Astrocyte (in vitro differentiated cells and primary cell): ENCODE results near the gene RNU2-63P.

ENCODE experiments used
- EZH2 ChIP-seq: IDR thresholded peaks from 2 replicates; pipeline ENCODE4 v1.6.1; 2012; ENCODE audit warnings: mild to moderate bottlenecking, low read length, inconsistent platforms; ENCODE audit not compliant: insufficient read depth
- TF ChIP-seq, protein P1 (sequence below): IDR thresholded peaks from 2 replicates; pipeline ENCODE4 v1.5.1; 2011; ENCODE audit warnings: low read depth, mild to moderate bottlenecking, inconsistent platforms, low read length, moderate library complexity; ENCODE audit not compliant: insufficient read depth

DNA sequence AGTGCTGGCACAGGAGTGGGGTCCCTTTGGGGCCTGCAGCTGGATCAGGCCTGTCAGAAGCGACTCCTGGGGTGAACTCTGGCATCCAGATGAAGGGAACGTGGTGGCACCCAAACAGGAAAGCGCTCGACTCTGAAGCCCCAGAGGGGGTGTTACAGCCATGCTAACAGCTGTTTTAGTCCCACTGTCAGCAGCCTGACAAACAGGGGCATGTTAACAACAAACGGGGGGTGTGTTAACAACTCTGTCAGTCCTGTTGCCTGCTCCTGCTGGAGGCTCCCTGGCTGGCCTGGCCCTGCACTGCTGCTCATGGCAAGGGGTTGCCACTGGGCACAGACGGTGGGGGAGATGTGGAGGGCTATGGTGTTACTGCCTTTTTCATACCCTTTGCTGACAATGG is 2.6 kb upstream of the RNU2-63P start:
- TF ChIP-seq EZH2 = no peak
- TF ChIP-seq, protein P1, sequence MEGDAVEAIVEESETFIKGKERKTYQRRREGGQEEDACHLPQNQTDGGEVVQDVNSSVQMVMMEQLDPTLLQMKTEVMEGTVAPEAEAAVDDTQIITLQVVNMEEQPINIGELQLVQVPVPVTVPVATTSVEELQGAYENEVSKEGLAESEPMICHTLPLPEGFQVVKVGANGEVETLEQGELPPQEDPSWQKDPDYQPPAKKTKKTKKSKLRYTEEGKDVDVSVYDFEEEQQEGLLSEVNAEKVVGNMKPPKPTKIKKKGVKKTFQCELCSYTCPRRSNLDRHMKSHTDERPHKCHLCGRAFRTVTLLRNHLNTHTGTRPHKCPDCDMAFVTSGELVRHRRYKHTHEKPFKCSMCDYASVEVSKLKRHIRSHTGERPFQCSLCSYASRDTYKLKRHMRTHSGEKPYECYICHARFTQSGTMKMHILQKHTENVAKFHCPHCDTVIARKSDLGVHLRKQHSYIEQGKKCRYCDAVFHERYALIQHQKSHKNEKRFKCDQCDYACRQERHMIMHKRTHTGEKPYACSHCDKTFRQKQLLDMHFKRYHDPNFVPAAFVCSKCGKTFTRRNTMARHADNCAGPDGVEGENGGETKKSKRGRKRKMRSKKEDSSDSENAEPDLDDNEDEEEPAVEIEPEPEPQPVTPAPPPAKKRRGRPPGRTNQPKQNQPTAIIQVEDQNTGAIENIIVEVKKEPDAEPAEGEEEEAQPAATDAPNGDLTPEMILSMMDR = no peak
